ENCODE data around the gene ZKSCAN7.
"Not testable (repeated sequence)": the region's sequence is repeated elsewhere in the genome, so short reads cannot be mapped to it uniquely, and the experiment has no call there.

ZKSCAN7 gene

DNA sequence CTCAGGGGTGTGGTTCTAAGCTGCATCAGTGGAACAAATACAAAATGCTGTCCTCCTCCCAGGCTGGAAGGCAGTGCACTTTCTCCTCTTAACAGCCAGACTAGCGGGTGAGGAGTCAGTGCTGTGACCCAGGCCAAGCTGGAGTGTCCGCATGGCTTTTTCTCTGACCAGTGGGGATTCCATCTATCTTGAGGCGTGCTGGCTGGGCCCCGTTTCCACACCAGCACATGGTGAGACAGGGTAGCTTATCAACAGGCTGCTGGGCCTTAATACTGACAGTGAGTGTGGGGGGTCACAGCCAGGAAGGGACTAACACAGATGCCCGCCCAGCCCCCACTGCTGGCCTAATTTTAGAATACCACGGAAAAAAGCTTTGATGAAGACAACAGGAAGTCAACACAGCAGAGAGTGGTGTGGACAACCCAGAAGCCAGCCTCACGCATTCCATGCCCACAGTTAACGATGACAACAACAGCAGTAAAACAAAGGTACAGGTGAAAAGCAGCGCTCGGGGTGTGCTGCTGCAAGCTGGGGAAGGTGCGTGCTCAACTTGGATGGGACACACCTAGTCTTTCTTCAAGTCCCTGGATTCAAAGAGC, 22.5 kb downstream of the ZKSCAN7 start:
- DNase-seq: not testable (repeated sequence)

DNA sequence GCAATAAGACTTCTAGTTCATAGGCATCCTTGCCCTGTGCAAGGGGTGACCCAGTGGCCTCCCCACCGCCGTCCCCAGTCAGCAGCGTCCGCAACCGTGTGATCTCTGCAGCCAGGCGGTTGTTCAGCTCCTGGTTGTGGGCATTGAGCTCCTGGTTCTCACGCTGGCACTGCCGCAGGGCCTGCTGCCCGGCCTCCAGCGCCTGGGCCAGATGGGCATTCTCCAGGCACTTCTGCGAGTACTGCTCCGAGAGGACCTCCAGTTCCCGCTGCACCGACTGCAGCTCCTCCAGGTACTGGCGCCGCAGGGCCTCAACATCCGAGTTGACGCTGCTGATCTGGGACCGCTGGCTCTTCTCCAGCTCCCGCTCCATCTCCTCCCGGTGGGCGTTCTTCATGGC, 23.3 kb downstream of the ZKSCAN7 start:
- not testable (repeated sequence) for DNase-seq

DNA sequence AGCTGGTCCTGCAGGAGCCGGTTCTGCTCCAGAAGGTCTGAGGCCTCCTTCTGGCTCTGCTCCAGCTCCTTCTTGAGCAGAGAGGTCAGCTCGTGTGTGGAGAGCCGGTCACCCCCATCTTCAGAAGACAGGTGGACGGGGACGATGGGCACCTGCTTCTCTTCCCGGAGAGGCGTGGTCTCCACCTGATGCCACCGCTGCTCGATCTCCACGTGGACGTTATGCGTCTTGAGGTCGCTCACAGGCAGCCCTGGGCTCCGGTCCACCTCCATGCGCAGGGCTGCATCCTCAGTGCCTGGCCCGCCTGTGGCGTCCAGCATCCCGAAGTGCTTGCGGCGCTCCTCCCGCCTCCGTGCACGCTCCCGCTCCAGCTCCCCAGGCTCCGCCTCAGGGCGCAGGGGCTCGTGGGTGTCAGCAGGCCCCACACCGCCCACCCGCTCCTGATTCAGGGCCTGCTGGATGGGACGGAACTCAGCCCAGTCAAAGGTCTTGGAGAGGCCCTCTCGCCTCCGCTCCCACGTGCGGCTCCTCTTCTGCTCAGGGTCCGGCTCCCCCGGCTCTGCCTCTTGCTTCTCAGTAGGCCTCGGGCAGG, 24.0 kb downstream of the ZKSCAN7 start:
- not testable (repeated sequence) for DNase-seq

DNA sequence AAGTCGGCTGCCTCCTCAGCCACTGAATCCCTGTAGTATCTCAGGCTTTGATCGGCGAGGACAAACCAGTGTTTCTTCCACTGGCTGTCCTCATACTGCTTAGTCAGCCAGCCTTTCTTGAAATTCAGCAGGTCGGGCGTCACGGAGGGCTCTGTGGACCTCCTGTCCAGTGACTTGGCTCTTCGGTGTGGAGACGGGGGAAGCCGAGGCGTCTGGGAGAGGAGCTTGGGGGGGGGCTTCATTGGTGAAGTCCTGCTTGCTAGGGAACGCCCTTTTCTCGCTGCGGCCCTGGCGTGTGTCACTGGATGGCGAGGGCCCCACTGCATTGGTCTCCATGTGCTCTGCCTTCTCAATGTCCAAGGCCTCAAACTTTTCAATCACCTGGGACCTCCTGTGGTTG, 24.8 kb downstream of the ZKSCAN7 start:
- not testable (repeated sequence) for DNase-seq

DNA sequence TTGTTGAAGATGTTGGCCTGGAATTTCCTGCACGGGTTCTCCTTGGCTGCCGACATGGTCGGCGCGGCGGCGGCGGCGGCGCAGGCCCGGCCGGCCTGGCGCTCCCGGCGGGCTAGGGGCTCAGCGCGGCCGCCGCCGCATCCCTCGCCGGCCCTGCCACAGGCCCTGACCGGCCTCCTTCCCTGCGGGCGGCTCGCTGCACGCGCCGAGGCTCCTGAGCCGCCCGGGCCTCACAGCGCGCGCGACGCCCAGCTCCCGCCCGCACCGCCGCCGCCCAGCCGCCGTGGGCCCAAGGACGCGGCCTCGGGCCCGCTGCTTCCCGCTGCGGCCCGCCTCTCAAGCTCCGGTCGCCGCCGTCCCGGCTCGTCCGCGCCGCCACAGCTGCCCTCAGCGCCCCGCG, 26.0 kb downstream of the ZKSCAN7 start:
- DNase-seq: not testable (repeated sequence)

DNA sequence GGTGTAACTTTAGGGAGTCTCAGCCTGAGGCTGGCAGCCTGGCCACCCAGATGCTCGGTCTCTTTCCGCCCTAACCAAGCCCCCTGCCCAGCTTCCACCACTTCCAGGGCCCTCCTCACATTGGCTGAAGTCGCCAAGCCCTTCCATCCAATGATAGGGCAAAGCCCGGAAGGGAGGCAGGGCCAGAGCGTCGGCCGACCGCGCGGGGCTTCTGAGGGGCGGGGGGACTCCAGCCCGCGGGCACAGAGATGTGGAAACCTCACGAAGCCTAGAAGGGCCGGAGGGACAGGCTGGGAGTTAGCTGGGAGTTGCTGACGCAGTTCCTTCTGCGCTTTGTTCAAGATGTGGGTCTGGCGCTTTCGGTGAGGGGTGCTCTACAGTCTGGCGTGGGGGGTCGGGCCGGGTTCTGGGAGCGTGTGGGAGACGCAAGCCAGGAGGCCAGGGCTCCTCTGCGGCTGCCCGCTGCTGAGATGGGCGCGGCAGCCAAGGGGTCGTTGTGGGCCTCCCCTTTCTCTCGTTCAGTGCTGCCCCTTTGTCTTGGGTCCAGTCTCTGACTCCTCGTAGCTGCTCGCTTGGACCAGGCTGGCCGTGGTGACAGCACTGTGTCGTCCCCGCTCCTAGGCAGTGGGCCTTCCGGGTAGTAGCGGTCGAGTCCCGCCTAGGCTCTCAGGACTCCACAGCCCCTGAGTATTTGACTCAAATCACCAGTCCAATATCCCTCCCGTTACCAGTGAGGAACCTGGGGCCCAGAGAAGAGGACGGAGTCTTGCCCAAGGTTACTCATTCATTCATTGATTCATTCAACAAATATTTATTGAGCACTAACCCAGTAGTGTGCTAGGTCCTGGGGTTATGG, 29.9 kb downstream of the ZKSCAN7 start, which contains the start of gene ZNF660:
Gene ZNF660 (plus strand): TSS at position 319 of the 856 bp plus-strand sequence. CDS start 9,230 bp downstream, outside the sequence.
- peak; percentile 65 to 82 for DNase-seq

DNA sequence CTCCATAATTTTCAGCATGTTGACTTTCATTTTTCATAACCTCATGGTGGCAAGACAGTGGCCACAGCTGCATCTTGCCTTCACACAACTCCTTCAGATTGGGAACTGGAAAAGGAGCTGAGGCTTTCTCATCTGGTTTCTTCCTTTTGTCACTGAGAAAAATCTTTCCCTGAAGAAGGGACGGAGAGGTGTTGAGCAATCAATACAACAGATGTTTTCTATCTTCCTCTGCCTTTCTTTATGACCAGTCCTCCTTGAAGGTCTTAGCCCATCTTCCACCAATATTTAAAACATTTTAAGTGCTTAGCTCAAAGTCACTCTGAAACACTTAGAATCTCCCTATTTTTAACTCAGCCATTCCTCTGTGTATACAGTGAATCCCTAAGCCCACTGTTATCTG, 41.6 kb downstream of the ZKSCAN7 start:
- DNase-seq: no peak

DNA sequence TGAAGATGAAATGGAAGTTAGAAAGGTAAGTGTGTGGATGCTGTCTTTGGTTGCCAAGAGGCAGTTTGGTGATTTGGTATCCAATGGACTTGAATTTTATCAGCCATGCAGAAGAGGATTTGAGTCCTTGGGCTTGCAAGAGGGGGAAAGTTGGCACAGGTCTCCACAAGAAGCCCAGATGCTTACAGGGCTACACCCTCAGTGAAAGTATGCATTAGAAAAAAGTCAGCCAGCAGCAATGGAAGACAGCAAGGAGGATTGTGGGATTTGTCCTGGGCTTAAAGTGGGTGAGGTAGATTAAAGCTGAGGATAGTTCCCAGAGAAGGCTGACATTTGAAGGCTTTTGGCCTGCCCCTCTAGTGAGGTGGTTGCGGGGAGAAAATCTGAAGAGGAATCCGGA, 46.8 kb downstream of the ZKSCAN7 start:
- no peak for DNase-seq

DNA sequence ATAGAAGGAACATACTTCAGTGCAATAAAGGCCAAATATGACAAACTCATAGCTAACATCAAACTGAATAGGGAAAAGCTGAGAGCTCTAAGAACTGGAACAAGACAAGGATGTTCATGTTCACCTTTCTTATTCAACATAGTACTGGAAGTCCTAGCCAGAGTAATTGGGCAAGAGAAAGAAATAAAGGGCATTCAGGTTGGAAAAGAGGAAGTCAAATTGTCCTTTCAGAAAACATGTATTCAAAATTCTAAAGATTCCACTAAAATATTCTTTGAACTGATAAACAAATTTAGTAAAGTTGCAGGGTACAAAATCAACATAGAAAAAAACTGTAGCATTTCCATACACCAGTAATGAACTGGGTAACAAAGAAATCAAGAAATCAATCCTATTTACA, 57.7 kb downstream of the ZKSCAN7 start:
- no peak for DNase-seq

Measured in NCI-H2081 (cell line).